Heart left ventricle (tissue), 13 donors: ENCODE results near the gene INPP4A.

Source experiments
- POLR2A ChIP-seq, 2 donors: fragments of 450-650 bp; IDR thresholded peaks; one replicate each; pipeline ENCODE4 v1.6.1; 2017; ENCODE audit warnings: antibody characterized with exemption in 2 of 2, mild to moderate bottlenecking in 2 of 2, moderate library complexity in 2 of 2
- TF ChIP-seq, protein P1 (sequence below), 12 donors: fragments of 200-600 bp; sonication (generic) in 4 of 12; IDR thresholded peaks; one replicate each; pipeline versions ENCODE4 v1.5.0 to v1.8.0; 2018 to 2022; ENCODE audit warnings: antibody characterized with exemption in 12 of 12, mild to moderate bottlenecking in 5 of 12
- donor health status: ischemic (EF 13 %, LVEDD 7.1; RV severe dilation, severe dysfunction).
- donor health status: DM: no; HTN: yes; CAD: no.
- donor health status: DM: no; HTN: no; CAD: no.
- donor health status: ischemic (EF 25% LVEDD 6.9; RV normal size, moderate dysfunction).
- donor health status: ischemic (EF 25% LVEDD 5.7; RV mildly dilated, moderate dysfunction).
- donor health status: ischemic (EF 35%, LVEDD 5.7; RV mildly dilated, moderate dysfunction).
- donor health status: nonischemic (EF 11% LVEDD 7.7; RV severe dilation, severe dysfunction).
- donor health status: DM: yes; HTN: yes; CAD: no.
- donor health status: PGD.
- donor health status: ischemic (EF 29% LVEDD 5.4; RV normal size, mild dysfunction).
- donor health status: nonischemic (EF 23%, LVEDD 6.1; RV moderate dilation, normal function).

- TF ChIP-seq POLR2A (IDR thresholded peaks at IDR 0.05) = no peak
- TF ChIP-seq, protein P1, sequence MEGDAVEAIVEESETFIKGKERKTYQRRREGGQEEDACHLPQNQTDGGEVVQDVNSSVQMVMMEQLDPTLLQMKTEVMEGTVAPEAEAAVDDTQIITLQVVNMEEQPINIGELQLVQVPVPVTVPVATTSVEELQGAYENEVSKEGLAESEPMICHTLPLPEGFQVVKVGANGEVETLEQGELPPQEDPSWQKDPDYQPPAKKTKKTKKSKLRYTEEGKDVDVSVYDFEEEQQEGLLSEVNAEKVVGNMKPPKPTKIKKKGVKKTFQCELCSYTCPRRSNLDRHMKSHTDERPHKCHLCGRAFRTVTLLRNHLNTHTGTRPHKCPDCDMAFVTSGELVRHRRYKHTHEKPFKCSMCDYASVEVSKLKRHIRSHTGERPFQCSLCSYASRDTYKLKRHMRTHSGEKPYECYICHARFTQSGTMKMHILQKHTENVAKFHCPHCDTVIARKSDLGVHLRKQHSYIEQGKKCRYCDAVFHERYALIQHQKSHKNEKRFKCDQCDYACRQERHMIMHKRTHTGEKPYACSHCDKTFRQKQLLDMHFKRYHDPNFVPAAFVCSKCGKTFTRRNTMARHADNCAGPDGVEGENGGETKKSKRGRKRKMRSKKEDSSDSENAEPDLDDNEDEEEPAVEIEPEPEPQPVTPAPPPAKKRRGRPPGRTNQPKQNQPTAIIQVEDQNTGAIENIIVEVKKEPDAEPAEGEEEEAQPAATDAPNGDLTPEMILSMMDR (IDR thresholded peaks at IDR 0.05) = no peak
These were observed 14.2 kb downstream of the INPP4A start for GRCh38 chr2:98458667-98459380.
